22Rv1 (cell line): ENCODE measurements around the gene CACNA1C.

Experiments used
- CTCF ChIP-seq: fragments of 450-650 bp; IDR thresholded peaks from 2 replicates; pipeline ENCODE4 v1.5.1; 2017; ENCODE audit warnings: mild to moderate bottlenecking
- ZFX ChIP-seq: fragments of 450-650 bp; IDR thresholded peaks from 2 replicates; pipeline ENCODE4 v1.6.1; 2017; ENCODE audit warnings: antibody characterized with exemption, borderline replicate concordance

GRCh38 chr12:2389079-2389790, 336.4 kb downstream of the CACNA1C start:
- no peak for TF ChIP-seq CTCF
- no peak for TF ChIP-seq ZFX
